ENCODE measurements around the gene PIP5K1B.

DNA sequence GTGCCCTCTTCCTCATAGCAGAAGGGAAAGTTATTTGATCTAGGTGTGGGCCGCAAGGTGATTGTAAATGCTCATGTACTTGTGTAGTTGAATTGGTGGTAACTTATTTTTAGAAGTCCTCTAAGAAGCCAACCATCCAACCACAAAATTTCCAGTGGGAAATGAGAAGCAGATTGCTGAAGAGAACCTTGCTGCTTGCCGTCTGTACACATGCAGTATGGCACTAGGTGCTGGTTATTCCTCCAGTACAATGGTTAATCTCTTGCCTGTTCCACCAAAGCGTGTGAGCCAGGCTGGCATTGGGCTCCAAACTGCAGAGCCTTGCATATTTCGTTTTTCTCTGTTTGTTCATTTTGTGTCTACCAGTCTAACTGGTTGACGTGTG lies 28.0 kb downstream of the PIP5K1B start:
- TF ChIP-seq CTCF (IDR thresholded peaks at IDR 0.05; ENCODE audit: low read length): no peak
- TF ChIP-seq EZH2 (IDR thresholded peaks at IDR 0.05; ENCODE audit: borderline replicate concordance, low read length): no peak
